Panc1 (cell line): ENCODE measurements around the gene BDH1.

ENCODE experiments used
- CTCF ChIP-seq: fragments of 450-650 bp; IDR thresholded peaks from 2 replicates; pipeline ENCODE4 v1.5.1; 2017; ENCODE audit warnings: mild to moderate bottlenecking
- POLR2AphosphoS5 ChIP-seq: IDR thresholded peaks from 2 replicates; pipeline ENCODE4 v1.6.1; 2012; ENCODE audit warnings: mild to moderate bottlenecking, low read depth, low read length, moderate library complexity

GRCh38 chr3:197496746-197497125, 59.0 kb downstream of the BDH1 start:
- TF ChIP-seq CTCF (no peak), POLR2AphosphoS5 (no peak)
